Osteoblast (primary cell): ENCODE measurements around the gene TEKTIP1. TPM values are rescaled to one million over a fixed set of nuclear protein-coding genes. Genes with fewer than 3 reads are reported as not detected.

Experiments used
- DNase-seq: peaks from one replicate; pipeline ENCODE4 v3.0.0; 2011; ENCODE audit warnings: low spot score, mixed read lengths; ENCODE audit not compliant: insufficient read length; ENCODE audit errors: missing footprints
- H2AFZ ChIP-seq: 2 replicates; pipeline ENCODE4 v1.6.0; 2011; ENCODE audit warnings: mild to moderate bottlenecking, low read length
- H3K27ac ChIP-seq: 2 replicates; pipeline ENCODE4 v1.5.1; 2011; ENCODE audit warnings: mild to moderate bottlenecking, low read depth, low read length, moderate library complexity
- H3K27me3 ChIP-seq: 2 replicates; pipeline ENCODE4 v1.6.0; 2012; ENCODE audit warnings: mild to moderate bottlenecking, control low read depth, inconsistent platforms, low read length, moderate library complexity; ENCODE audit not compliant: insufficient read depth
- H3K36me3 ChIP-seq: 2 replicates; pipeline ENCODE4 v1.5.1; 2011; ENCODE audit warnings: mild to moderate bottlenecking, low read length, control low read depth, moderate library complexity; ENCODE audit not compliant: insufficient read depth
- H3K4me1 ChIP-seq: 2 replicates; pipeline ENCODE4 v1.5.1; 2011; ENCODE audit warnings: mild to moderate bottlenecking, low read length, control low read depth, moderate library complexity; ENCODE audit not compliant: insufficient read depth
- H3K4me2 ChIP-seq: 2 replicates; pipeline ENCODE4 v1.6.0; 2011; ENCODE audit warnings: mild to moderate bottlenecking, low read length; ENCODE audit not compliant: insufficient read depth
- H3K4me3 ChIP-seq: fragments of 200-600 bp; sonication (generic); 3 replicates; pipeline ENCODE4 v1.5.1; 2012; ENCODE audit warnings: mild to moderate bottlenecking, low read length, inconsistent platforms; ENCODE audit not compliant: insufficient read depth
- H3K79me2 ChIP-seq: 2 replicates; pipeline ENCODE4 v1.6.0; 2012; ENCODE audit warnings: mild to moderate bottlenecking, low read length, control low read depth, inconsistent platforms; ENCODE audit not compliant: insufficient read depth
- H3K9me3 ChIP-seq: 2 replicates; pipeline ENCODE4 v1.5.1; 2011; ENCODE audit warnings: low read depth, low read length, control low read depth
- H4K20me1 ChIP-seq: 2 replicates; pipeline ENCODE4 v1.6.0; 2012; ENCODE audit warnings: mild to moderate bottlenecking, low read length, control low read depth; ENCODE audit not compliant: insufficient read depth
- CTCF ChIP-seq: IDR thresholded peaks from 2 replicates; pipeline ENCODE4 v1.5.1; 2011; ENCODE audit warnings: mild to moderate bottlenecking, low read depth, low read length, moderate library complexity; ENCODE audit errors: extremely low read depth
- total RNA-seq: library from RNA; depleted of rRNA; stranded (reverse); fragments of >200 nt; gene quantifications from 2 replicates; pipeline ENCODE4 v1.2.3, GENCODE V29; 2012

The TEKTIP1 gene
- total RNA-seq, 1 donor, result not detected

DNA sequence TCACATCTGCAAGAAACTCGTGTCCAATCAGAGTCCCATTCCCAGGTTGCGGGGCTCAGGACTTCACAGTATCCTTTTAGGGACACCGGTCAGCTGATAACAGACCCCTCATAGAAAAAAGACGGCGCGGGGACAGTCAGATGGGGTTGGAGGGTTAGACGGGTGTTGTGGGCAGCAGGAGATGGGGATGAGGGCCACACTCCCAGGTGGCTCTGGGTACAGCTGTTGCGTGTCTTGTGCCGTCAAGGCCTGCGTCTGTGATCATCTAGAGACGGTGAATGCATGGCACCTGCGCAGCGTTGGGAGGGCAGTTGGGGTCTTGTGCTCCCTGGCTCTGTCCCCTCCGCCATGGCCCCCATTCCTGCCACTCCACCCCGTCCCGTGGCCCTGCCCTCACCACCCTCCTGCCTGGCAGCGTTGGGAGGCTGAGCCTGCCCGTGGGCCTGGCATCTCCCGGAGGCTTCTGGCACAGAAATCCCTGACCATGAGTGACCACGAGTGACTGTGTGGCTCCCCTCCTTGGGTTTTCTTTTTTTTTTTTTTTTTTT is 14.0 kb upstream of the TEKTIP1 start:
- Histone ChIP-seq H3K4me2 (no peak overlapping the region), H3K36me3 (peaks cover 37% of the 10 kb centered on the region), H3K27me3 (no peaks in the 10 kb centered on the region), H3K27ac (no peak overlapping the region), H3K4me3 (no peak overlapping the region), H2AFZ (no peak overlapping the region), H3K9me3 (no peaks in the 10 kb centered on the region), H4K20me1 (peaks cover 53% of the 10 kb centered on the region), H3K4me1 (no peaks in the 10 kb centered on the region), H3K79me2 (peaks cover 57% of the 10 kb centered on the region)
- no peak for TF ChIP-seq CTCF
- peak; percentile 82 for DNase-seq

GRCh38 chr19:3526507-3527237 is 12.3 kb upstream of the TEKTIP1 start:
- peaks cover 46% of the 10 kb centered on the region for H3K36me3 ChIP-seq
- H4K20me1 ChIP-seq, result peaks cover 39% of the 10 kb centered on the region
- TF ChIP-seq CTCF, result no peak

GRCh38 chr19:3527238-3527910 is 11.6 kb upstream of the TEKTIP1 start:
- Histone ChIP-seq H3K4me2 (no peak overlapping the region), H3K4me3 (no peak overlapping the region), H3K27ac (no peak overlapping the region), H3K4me1 (no peaks in the 10 kb centered on the region), H3K79me2 (peaks cover 33% of the 10 kb centered on the region), H3K36me3 (peaks cover 47% of the 10 kb centered on the region), H2AFZ (no peak overlapping the region), H3K27me3 (no peaks in the 10 kb centered on the region), H4K20me1 (peaks cover 33% of the 10 kb centered on the region), H3K9me3 (no peaks in the 10 kb centered on the region)
- TF ChIP-seq CTCF, result no peak
- DNase-seq, result peak; percentile 80

More at GRCh38 chr19:3526507-3527237, 12.3 kb upstream of the TEKTIP1 start:
- no peaks in the 10 kb centered on the region for H3K27me3 ChIP-seq
- peak; percentile 87 for DNase-seq
- no peaks in the 10 kb centered on the region for H3K4me1 ChIP-seq
- H3K27ac ChIP-seq, result no peak overlapping the region
- no peaks in the 10 kb centered on the region for H3K9me3 ChIP-seq
- no peak overlapping the region for H3K4me3 ChIP-seq
- no peak overlapping the region for H2AFZ ChIP-seq
- H3K4me2 ChIP-seq, result no peak overlapping the region
- peaks cover 40% of the 10 kb centered on the region for H3K79me2 ChIP-seq

- Histone ChIP-seq H3K4me1 (no peaks in the 10 kb centered on the region), H3K4me3 (no peak overlapping the region), H4K20me1 (peaks cover 29% of the 10 kb centered on the region), H3K27me3 (no peaks in the 10 kb centered on the region), H3K36me3 (peaks cover 52% of the 10 kb centered on the region), H3K27ac (no peak overlapping the region), H3K9me3 (no peaks in the 10 kb centered on the region), H3K79me2 (peaks cover 26% of the 10 kb centered on the region), H3K4me2 (no peak overlapping the region), H2AFZ (no peak overlapping the region)
- no peak for TF ChIP-seq CTCF
- DNase-seq, result peak; percentile 76
These were observed 10.9 kb upstream of the TEKTIP1 start for GRCh38 chr19:3528080-3528479.
